Measurements from ENCODE around the gene GCNT1.

GCNT1 gene

DNA sequence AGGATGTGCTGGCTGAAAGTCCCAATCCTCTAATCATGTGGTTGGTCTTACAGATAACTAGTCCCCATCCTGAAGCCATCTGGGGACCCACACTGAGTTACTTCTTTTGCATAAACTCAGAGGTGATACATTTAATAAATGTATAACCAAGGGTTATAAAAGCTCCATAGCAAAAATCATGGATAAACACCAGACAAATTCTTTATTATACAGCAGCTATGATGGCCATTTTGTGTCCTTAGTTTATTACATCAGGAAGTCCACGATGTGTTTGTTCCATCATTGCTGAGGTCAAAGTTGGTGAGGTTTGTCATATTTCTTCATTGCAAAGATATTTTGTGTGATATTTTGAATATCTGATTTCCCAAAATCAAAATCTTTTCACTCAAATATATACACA, 80.2 kb downstream of the GCNT1 start:
- no peak overlapping the region for H3K27ac ChIP-seq (ENCODE audit: low read length, poor library complexity, severe bottlenecking)
- H2AK5ac ChIP-seq (ENCODE audit: low read length, severe bottlenecking): no peak overlapping the region
- no peak overlapping the region for H3K4me2 ChIP-seq (ENCODE audit: low read length, poor library complexity, severe bottlenecking)
- no peak overlapping the region for H2BK5ac ChIP-seq (ENCODE audit: low read depth, low read length, poor library complexity, severe bottlenecking)
- no peak overlapping the region for H3K4me3 ChIP-seq (ENCODE audit: insufficient read depth in 1 of 2, low read depth in 1 of 2, low read length in 2 of 2)
- no peak overlapping the region for H3K23ac ChIP-seq (ENCODE audit: low read length in 2 of 2)
- no peak overlapping the region for H3K9ac ChIP-seq (ENCODE audit: low read length)
- no peaks in the 10 kb centered on the region for H3K79me1 ChIP-seq (replicated peaks; ENCODE audit: low read length, poor library complexity, severe bottlenecking)
- H4K91ac ChIP-seq (ENCODE audit: low read length): no peak overlapping the region
- no peak overlapping the region for H2AFZ ChIP-seq (ENCODE audit: low read depth, low read length)
- H3K4me1 ChIP-seq (ENCODE audit: control insufficient read depth, insufficient read depth, low read depth, low read length): peaks cover 3% of the 10 kb centered on the region
- no peak overlapping the region for H2BK15ac ChIP-seq (ENCODE audit: low read depth, poor library complexity, severe bottlenecking)
- H3K36me3 ChIP-seq (ENCODE audit: control insufficient read depth in 1 of 2, insufficient read depth in 2 of 2, low read depth in 1 of 2, low read length in 2 of 2): no peaks in the 10 kb centered on the region
- H3K27me3 ChIP-seq (ENCODE audit: control insufficient read depth in 1 of 2, insufficient read depth in 1 of 2, low read length in 2 of 2): peaks cover 0 to 39% of the 10 kb centered on the region in 2 experiments
- H4K8ac ChIP-seq (ENCODE audit: low read length): no peak overlapping the region
- no peaks in the 10 kb centered on the region for H3K9me3 ChIP-seq (ENCODE audit: control insufficient read depth, low read length)
- WGBS: no CpG with 5 or more reads among the region's 1 CpG
- H2BK120ac ChIP-seq (ENCODE audit: low read depth, low read length): no peak overlapping the region
- H3K14ac ChIP-seq (ENCODE audit: low read length in 2 of 2): no peak overlapping the region
- DNase-seq: no peak
- no peak overlapping the region for H3K18ac ChIP-seq (ENCODE audit: low read depth in 1 of 2, low read length in 2 of 2)
- H3K4ac ChIP-seq (ENCODE audit: low read depth in 1 of 2, low read length in 2 of 2): no peak overlapping the region
- H2BK12ac ChIP-seq (ENCODE audit: low read length in 2 of 2): no peak overlapping the region

DNA sequence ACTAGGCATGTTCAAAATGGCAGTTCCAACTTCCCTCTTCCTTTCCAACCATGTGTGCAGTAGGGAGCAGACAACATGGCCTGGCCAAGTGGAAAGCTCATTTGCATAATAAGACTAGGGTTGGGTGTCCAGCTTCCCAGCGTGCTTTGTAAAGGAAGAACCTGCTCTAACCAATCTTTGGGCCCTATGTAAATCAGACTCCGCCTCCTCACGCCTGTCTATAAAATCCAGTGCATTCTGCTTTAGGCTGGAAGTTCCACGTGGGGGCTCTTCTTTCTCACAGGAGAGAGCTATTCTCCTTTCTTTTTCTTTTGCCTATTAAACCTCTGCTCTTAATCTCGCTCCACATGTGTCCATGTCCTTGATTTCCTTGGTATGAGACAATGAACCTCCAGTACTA, 83.4 kb downstream of the GCNT1 start:
- Histone ChIP-seq H2BK5ac (ENCODE audit: low read depth, low read length, poor library complexity, severe bottlenecking) (no peak overlapping the region), H2AK5ac (ENCODE audit: low read length, severe bottlenecking) (no peak overlapping the region), H4K8ac (ENCODE audit: low read length) (no peak overlapping the region), H3K27ac (ENCODE audit: low read length, poor library complexity, severe bottlenecking) (no peak overlapping the region), H3K14ac (ENCODE audit: low read length in 2 of 2) (no peak overlapping the region), H2BK12ac (ENCODE audit: low read length in 2 of 2) (no peak overlapping the region), H3K4me3 (ENCODE audit: insufficient read depth in 1 of 2, low read depth in 1 of 2, low read length in 2 of 2) (no peak overlapping the region), H3K36me3 (ENCODE audit: control insufficient read depth in 1 of 2, insufficient read depth in 2 of 2, low read depth in 1 of 2, low read length in 2 of 2) (no peaks in the 10 kb centered on the region), H3K4me1 (ENCODE audit: control insufficient read depth, insufficient read depth, low read depth, low read length) (peaks cover 3% of the 10 kb centered on the region), H3K9ac (ENCODE audit: low read length) (no peak overlapping the region), H3K4ac (ENCODE audit: low read depth in 1 of 2, low read length in 2 of 2) (no peak overlapping the region), H2BK15ac (ENCODE audit: low read depth, poor library complexity, severe bottlenecking) (no peak overlapping the region), H2AFZ (ENCODE audit: low read depth, low read length) (no peak overlapping the region), H3K23ac (ENCODE audit: low read length in 2 of 2) (no peak overlapping the region), H3K79me1 (replicated peaks; ENCODE audit: low read length, poor library complexity, severe bottlenecking) (no peaks in the 10 kb centered on the region), H4K91ac (ENCODE audit: low read length) (no peak overlapping the region), H3K9me3 (ENCODE audit: control insufficient read depth, low read length) (no peaks in the 10 kb centered on the region), H3K4me2 (ENCODE audit: low read length, poor library complexity, severe bottlenecking) (no peak overlapping the region), H2BK120ac (ENCODE audit: low read depth, low read length) (no peak overlapping the region), H3K27me3 (ENCODE audit: control insufficient read depth in 1 of 2, insufficient read depth in 1 of 2, low read length in 2 of 2) (peaks cover 0 to 32% of the 10 kb centered on the region in 2 experiments), H3K18ac (ENCODE audit: low read depth in 1 of 2, low read length in 2 of 2) (no peak overlapping the region)
- DNase-seq: no peak
- 84% methylated on average over 5 of the region's 5 CpGs for WGBS

DNA sequence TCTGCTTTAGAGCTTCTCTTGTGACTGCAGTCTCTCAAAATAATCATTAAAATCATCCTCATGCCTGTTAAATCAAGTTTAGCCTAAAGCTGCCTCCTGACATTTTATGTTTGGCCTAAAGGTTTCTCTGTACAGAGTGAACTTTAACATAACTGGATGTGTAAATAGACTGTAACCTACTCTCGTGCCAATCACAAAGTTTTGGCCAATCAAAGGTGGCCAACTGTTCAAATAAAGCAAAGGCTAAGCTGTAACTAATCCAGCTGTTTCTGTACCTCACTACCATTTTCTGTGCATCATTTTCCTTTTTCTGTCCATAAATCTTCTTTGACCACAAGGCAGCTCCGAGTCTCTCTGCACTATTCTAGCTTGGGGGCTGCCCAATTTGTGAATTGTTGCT, 86.2 kb downstream of the GCNT1 start:
- Histone ChIP-seq H3K4me3 (ENCODE audit: insufficient read depth in 1 of 2, low read depth in 1 of 2, low read length in 2 of 2) (no peak overlapping the region), H2BK5ac (ENCODE audit: low read depth, low read length, poor library complexity, severe bottlenecking) (no peak overlapping the region), H3K9ac (ENCODE audit: low read length) (no peak overlapping the region), H3K14ac (ENCODE audit: low read length in 2 of 2) (no peak overlapping the region), H2AK5ac (ENCODE audit: low read length, severe bottlenecking) (no peak overlapping the region), H3K27me3 (ENCODE audit: control insufficient read depth in 1 of 2, insufficient read depth in 1 of 2, low read length in 2 of 2) (peaks cover 0 to 51% of the 10 kb centered on the region in 2 experiments), H2BK12ac (ENCODE audit: low read length in 2 of 2) (no peak overlapping the region), H3K27ac (ENCODE audit: low read length, poor library complexity, severe bottlenecking) (no peak overlapping the region), H2BK15ac (ENCODE audit: low read depth, poor library complexity, severe bottlenecking) (no peak overlapping the region), H3K4ac (ENCODE audit: low read depth in 1 of 2, low read length in 2 of 2) (no peak overlapping the region), H3K79me1 (replicated peaks; ENCODE audit: low read length, poor library complexity, severe bottlenecking) (no peaks in the 10 kb centered on the region), H2BK120ac (ENCODE audit: low read depth, low read length) (no peak overlapping the region), H4K8ac (ENCODE audit: low read length) (no peak overlapping the region), H3K4me1 (ENCODE audit: control insufficient read depth, insufficient read depth, low read depth, low read length) (no peaks in the 10 kb centered on the region), H3K9me3 (ENCODE audit: control insufficient read depth, low read length) (no peaks in the 10 kb centered on the region), H3K18ac (ENCODE audit: low read depth in 1 of 2, low read length in 2 of 2) (no peak overlapping the region), H3K4me2 (ENCODE audit: low read length, poor library complexity, severe bottlenecking) (no peak overlapping the region), H3K36me3 (ENCODE audit: control insufficient read depth in 1 of 2, insufficient read depth in 2 of 2, low read depth in 1 of 2, low read length in 2 of 2) (no peaks in the 10 kb centered on the region), H2AFZ (ENCODE audit: low read depth, low read length) (no peak overlapping the region), H4K91ac (ENCODE audit: low read length) (no peak overlapping the region), H3K23ac (ENCODE audit: low read length in 2 of 2) (no peak overlapping the region)
- WGBS: 81% methylated on average over 1 of the region's 2 CpGs
- no peak for DNase-seq

- H3K4me1 ChIP-seq (ENCODE audit: control insufficient read depth, insufficient read depth, low read depth, low read length): no peaks in the 10 kb centered on the region
- no peak overlapping the region for H2AK5ac ChIP-seq (ENCODE audit: low read length, severe bottlenecking)
- no peak overlapping the region for H2BK120ac ChIP-seq (ENCODE audit: low read depth, low read length)
- no peak overlapping the region for H3K4me2 ChIP-seq (ENCODE audit: low read length, poor library complexity, severe bottlenecking)
- H2BK15ac ChIP-seq (ENCODE audit: low read depth, poor library complexity, severe bottlenecking): no peak overlapping the region
- WGBS: no CpG with 5 or more reads among the region's 1 CpG
- no peak overlapping the region for H3K9ac ChIP-seq (ENCODE audit: low read length)
- H2BK12ac ChIP-seq (ENCODE audit: low read length in 2 of 2): no peak overlapping the region
- no peak overlapping the region for H3K23ac ChIP-seq (ENCODE audit: low read length in 2 of 2)
- H3K4me3 ChIP-seq (ENCODE audit: insufficient read depth in 1 of 2, low read depth in 1 of 2, low read length in 2 of 2): no peak overlapping the region
- H3K4ac ChIP-seq (ENCODE audit: low read depth in 1 of 2, low read length in 2 of 2): no peak overlapping the region
- no peak overlapping the region for H3K18ac ChIP-seq (ENCODE audit: low read depth in 1 of 2, low read length in 2 of 2)
- H3K14ac ChIP-seq (ENCODE audit: low read length in 2 of 2): no peak overlapping the region
- H2AFZ ChIP-seq (ENCODE audit: low read depth, low read length): no peak overlapping the region
- H3K79me1 ChIP-seq (replicated peaks; ENCODE audit: low read length, poor library complexity, severe bottlenecking): no peaks in the 10 kb centered on the region
- no peaks in the 10 kb centered on the region for H3K36me3 ChIP-seq (ENCODE audit: control insufficient read depth in 1 of 2, insufficient read depth in 2 of 2, low read depth in 1 of 2, low read length in 2 of 2)
- no peak overlapping the region for H2BK5ac ChIP-seq (ENCODE audit: low read depth, low read length, poor library complexity, severe bottlenecking)
- no peak for DNase-seq
- peaks cover 0 to 53% of the 10 kb centered on the region in 2 experiments for H3K27me3 ChIP-seq (ENCODE audit: control insufficient read depth in 1 of 2, insufficient read depth in 1 of 2, low read length in 2 of 2)
- no peak overlapping the region for H4K91ac ChIP-seq (ENCODE audit: low read length)
- no peak overlapping the region for H3K27ac ChIP-seq (ENCODE audit: low read length, poor library complexity, severe bottlenecking)
- H4K8ac ChIP-seq (ENCODE audit: low read length): no peak overlapping the region
- no peaks in the 10 kb centered on the region for H3K9me3 ChIP-seq (ENCODE audit: control insufficient read depth, low read length)
These were observed 93.2 kb downstream of the GCNT1 start for GRCh38 chr9:76552181-76552580.

Measured in mesenchymal stem cell (in vitro differentiated cells and primary cell).